Upper lobe of left lung (tissue), 6 donors: Measurements from ENCODE around the gene CLEC17A. TPM values are rescaled to one million over a fixed set of nuclear protein-coding genes. Genes with fewer than 3 reads are reported as not detected.

Source experiments
- ATAC-seq, 2 donors: fragments of 200-7000 bp; cut with Tn5 transposase; one replicate each; pipeline ENCODE4 v1.9.1; 2022; ENCODE audit warnings: mild to moderate bottlenecking in 2 of 2, moderate library complexity in 2 of 2; ENCODE audit not compliant: low FRiP score in 2 of 2
- DNase-seq, 2 donors: peaks; one replicate each; pipeline ENCODE4 v3.0.0-alpha.2; 2019 to 2020
- H3K27ac ChIP-seq, 4 donors: fragments of 200-600 bp; sonication (generic); one replicate each; pipeline ENCODE4 v1.5.1; 2016 to 2019
- H3K27me3 ChIP-seq, 4 donors: fragments of 200-600 bp; sonication (generic); one replicate each; pipeline ENCODE4 v1.5.1; 2017 to 2019
- H3K36me3 ChIP-seq, 4 donors: fragments of 200-600 bp; sonication (generic); one replicate each; pipeline ENCODE4 v1.5.1; 2016 to 2019
- H3K4me1 ChIP-seq, 4 donors: fragments of 200-600 bp; sonication (generic); one replicate each; pipeline ENCODE4 v1.5.1; 2018 to 2019
- H3K4me3 ChIP-seq, 4 donors: fragments of 200-600 bp; sonication (generic); one replicate each; pipeline ENCODE4 v1.5.1; 2017 to 2019; ENCODE audit warnings: mild to moderate bottlenecking in 2 of 4, moderate library complexity in 1 of 4
- H3K9me3 ChIP-seq, 4 donors: fragments of 200-600 bp; sonication (generic); one replicate each; pipeline ENCODE4 v1.5.1; 2018 to 2019
- EP300 ChIP-seq, 4 donors: sonication (generic); formaldehyde crosslinking; IDR thresholded peaks; one replicate each; pipeline ENCODE4 v1.5.1; 2017; ENCODE audit warnings: antibody characterized with exemption in 4 of 4, control low read depth in 2 of 4
- POLR2A ChIP-seq, 4 donors: fragments of 450-650 bp; IDR thresholded peaks; one replicate each; pipeline ENCODE4 v1.5.1; 2016 to 2017; ENCODE audit warnings: antibody characterized with exemption in 4 of 4, mild to moderate bottlenecking in 2 of 4
- POLR2AphosphoS5 ChIP-seq, 2 donors: sonication (generic); formaldehyde crosslinking; IDR thresholded peaks; one replicate each; pipeline ENCODE4 v1.5.1; 2017; ENCODE audit warnings: antibody characterized with exemption in 2 of 2
- WGBS, 2 donors: methylation state at CpG; one replicate each; pipeline ENCODE4 v1.1.5; 2017 to 2018; 5-methylcytosine and 5-hydroxymethylcytosine counted together
- total RNA-seq, 6 donors: library from RNA; depleted of rRNA in 4 of 6; stranded (reverse); fragments of >200 nt in 4 of 6; gene quantifications; one replicate each; pipeline versions ENCODE4 v1.1.0 to v1.2.1, GENCODE V29; 2016 to 2021
- TF ChIP-seq, protein P1 (sequence below), 6 experiments: fragments of 450-650 bp in 4 of 6; fragments of 200-600 bp in 2 of 6; sonication (generic) in 2 of 6; IDR thresholded peaks; one replicate each; pipeline ENCODE4 v1.5.1; 2016 to 2019; ENCODE audit warnings: antibody characterized with exemption in 6 of 6
- donor health status: DM: no; HTN: no; CAD: no; lungs with moderate emphysema.
- donor health status: DM: no; HTN: yes; CAD: no; lungs with severe emphysema.

Gene CLEC17A
- total RNA-seq, 6 donors from 2014 or later = not detected

DNA sequence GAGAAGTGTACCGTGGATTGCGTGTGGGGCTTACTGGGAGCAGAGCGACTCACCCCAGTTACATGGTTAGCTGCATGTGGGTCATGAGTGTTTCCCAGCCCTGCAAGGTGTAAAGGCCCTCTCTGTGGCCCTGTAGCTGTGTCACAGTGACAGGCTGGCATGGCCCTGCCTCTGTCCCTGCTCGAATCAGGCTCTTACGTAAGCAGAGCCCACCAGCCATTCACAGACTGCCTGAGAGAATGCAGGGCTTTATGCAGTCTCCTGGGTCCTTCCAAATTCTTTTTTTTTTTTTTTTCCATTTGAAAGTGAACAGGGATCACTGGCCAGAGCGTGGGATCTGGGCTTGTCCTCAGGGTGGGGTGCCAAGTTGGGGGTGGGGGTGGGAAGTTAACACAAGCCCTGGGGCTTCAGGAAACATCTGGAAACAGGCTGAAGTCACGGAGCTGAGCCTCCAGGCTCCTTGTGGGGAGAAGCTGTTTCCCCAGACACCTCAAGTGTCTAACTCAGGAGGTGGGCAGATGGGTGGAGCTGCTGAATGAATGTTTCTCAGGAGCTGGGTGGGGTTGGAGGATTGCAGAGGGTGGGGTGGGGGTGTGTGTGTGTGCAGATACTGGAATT, 40.1 kb upstream of the CLEC17A start:
- no peaks in the 10 kb centered on the region for H3K27me3 ChIP-seq

DNA sequence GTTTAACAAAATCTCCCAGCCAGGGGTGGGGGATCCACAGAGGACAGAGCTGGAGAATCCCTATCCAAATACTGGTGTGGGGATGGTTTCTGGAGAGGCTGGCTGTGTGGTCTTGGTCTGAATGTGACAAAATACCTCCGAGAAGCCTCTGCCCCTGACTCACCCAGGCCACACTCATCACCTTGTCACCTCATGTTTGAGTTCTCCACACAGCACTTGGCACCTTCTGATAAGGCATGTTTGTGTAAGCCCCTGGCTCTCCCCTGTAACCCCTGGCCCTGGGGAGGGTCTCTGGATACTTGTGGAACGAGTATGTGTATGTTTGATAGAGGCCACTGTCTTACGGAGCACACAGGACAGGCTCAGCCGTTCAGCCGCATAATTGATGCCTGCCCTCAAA, 38.8 kb upstream of the CLEC17A start:
- Histone ChIP-seq H3K4me1 (peaks cover 4 to 22% (median 9%) of the 10 kb centered on the region in 4 donors), H3K27ac (no peak overlapping the region), H3K4me3 (no peak overlapping the region), H3K27me3 (no peaks in the 10 kb centered on the region), H3K9me3 (no peaks in the 10 kb centered on the region), H3K36me3 (peaks cover 0 to 10% (median 1%) of the 10 kb centered on the region in 4 donors)
- no peak for DNase-seq
- TF ChIP-seq POLR2AphosphoS5 (IDR thresholded peaks at IDR 0.05) (no peak), EP300 (IDR thresholded peaks at IDR 0.05) (no peak)
- TF ChIP-seq, protein P1, sequence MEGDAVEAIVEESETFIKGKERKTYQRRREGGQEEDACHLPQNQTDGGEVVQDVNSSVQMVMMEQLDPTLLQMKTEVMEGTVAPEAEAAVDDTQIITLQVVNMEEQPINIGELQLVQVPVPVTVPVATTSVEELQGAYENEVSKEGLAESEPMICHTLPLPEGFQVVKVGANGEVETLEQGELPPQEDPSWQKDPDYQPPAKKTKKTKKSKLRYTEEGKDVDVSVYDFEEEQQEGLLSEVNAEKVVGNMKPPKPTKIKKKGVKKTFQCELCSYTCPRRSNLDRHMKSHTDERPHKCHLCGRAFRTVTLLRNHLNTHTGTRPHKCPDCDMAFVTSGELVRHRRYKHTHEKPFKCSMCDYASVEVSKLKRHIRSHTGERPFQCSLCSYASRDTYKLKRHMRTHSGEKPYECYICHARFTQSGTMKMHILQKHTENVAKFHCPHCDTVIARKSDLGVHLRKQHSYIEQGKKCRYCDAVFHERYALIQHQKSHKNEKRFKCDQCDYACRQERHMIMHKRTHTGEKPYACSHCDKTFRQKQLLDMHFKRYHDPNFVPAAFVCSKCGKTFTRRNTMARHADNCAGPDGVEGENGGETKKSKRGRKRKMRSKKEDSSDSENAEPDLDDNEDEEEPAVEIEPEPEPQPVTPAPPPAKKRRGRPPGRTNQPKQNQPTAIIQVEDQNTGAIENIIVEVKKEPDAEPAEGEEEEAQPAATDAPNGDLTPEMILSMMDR (IDR thresholded peaks at IDR 0.05) = no peak
- WGBS, 2 donors = 91 to 94% methylated on average over 5 of the region's 5 CpGs
- no peak for ATAC-seq

More for the DNA sequence above, 40.1 kb upstream of the CLEC17A start:
- Histone ChIP-seq H3K36me3 (peaks cover 0 to 5% (median 0%) of the 10 kb centered on the region in 4 donors), H3K9me3 (no peaks in the 10 kb centered on the region), H3K4me1 (peaks cover 4 to 23% (median 11%) of the 10 kb centered on the region in 4 donors), H3K4me3 (no peak overlapping the region), H3K27ac (peak overlapping the region in 1 of 4 donors; percentile 26)
- WGBS, 2 donors = 52% methylated on average over 7 of the region's 7 CpGs
- ATAC-seq (peak in 1 of 2 donors; percentile 54), DNase-seq (no peak)
- TF ChIP-seq, protein P1 (IDR thresholded peaks at IDR 0.05) = no peak
- TF ChIP-seq EP300 (IDR thresholded peaks at IDR 0.05) = no peak
- no peak for TF ChIP-seq POLR2A (IDR thresholded peaks at IDR 0.05)
- TF ChIP-seq POLR2AphosphoS5 (IDR thresholded peaks at IDR 0.05) = no peak

DNA sequence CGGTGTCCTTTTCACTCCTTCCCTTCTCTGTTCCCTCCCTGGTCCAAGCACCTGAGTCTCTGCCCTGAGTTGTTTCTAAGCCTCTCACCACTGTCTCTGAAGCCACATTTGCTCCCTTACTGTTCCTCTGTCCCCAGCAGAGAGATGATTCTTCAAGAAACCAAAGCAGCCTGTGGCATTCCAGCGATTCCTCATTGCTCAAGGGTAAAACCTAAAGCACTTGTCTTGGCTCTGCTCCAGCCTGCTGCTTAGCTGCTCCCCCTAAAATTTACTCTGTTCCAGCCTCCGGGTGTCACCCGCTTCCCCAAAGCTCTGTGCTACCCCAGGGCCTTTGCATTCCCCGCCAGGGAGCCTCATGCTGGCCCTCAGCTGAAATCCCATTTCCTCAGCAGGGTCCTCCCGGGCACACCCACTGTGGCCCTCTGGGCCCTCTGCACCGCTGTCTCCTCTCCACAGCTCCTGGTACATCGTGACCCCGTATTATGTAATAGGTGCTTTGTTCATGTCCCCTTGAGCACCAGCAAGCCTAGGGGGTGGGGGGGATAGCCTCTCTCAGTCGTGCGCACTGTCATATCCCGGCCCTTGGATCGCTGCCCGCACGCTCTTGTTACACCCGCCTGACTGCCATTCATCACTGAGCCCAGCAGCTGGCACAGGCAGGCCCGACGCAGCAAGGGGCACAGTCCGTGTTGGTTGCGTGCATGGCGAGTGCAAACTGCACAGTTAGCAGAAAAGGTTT, 37.7 kb upstream of the CLEC17A start:
- ATAC-seq = peak; percentile 12 to 42
- DNase-seq = peak; percentile 45 to 54
- no peak overlapping the region for H3K27ac ChIP-seq
- no peaks in the 10 kb centered on the region for H3K27me3 ChIP-seq
- no peak for TF ChIP-seq POLR2AphosphoS5 (IDR thresholded peaks at IDR 0.05)
- TF ChIP-seq POLR2A (IDR thresholded peaks at IDR 0.05) = no peak
- TF ChIP-seq, protein P1 (IDR thresholded peaks at IDR 0.05) = no peak
- TF ChIP-seq EP300 (IDR thresholded peaks at IDR 0.05) = no peak
- H3K4me3 ChIP-seq = no peak overlapping the region
- H3K9me3 ChIP-seq = no peaks in the 10 kb centered on the region
- peaks cover 4 to 23% (median 9%) of the 10 kb centered on the region in 4 donors for H3K4me1 ChIP-seq
- 60 to 79% methylated on average over 12 to 20 of the region's 21 CpGs for WGBS, 2 donors
- H3K36me3 ChIP-seq = peaks cover 0 to 10% (median 1%) of the 10 kb centered on the region in 4 donors

DNA sequence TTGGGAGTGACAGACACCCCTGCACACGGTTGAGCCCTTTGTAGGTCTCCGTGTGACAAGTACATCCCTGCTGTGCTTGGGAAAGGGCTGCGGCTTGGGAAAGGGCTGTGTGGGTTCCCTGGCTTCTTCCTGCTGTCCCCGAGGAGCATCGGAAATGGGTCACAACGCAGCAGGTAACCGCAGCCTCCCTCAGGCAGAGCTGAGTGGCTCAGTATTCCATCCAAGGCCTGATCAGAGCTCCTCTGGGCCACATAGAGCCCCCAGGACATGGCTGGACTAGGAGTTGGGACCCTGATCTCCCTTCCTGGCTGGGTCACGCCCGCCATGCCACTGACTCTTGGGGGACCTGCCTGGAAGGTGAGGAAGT, 37.2 kb upstream of the CLEC17A start:
- 89 to 91% methylated on average over 8 to 9 of the region's 9 CpGs for WGBS, 2 donors
- Histone ChIP-seq H3K4me3 (no peak overlapping the region), H3K9me3 (no peaks in the 10 kb centered on the region), H3K36me3 (peaks cover 0 to 12% (median 1%) of the 10 kb centered on the region in 4 donors), H3K27ac (no peak overlapping the region), H3K27me3 (no peaks in the 10 kb centered on the region), H3K4me1 (peaks cover 4 to 29% (median 9%) of the 10 kb centered on the region in 4 donors)
- ATAC-seq (no peak), DNase-seq (no peak)
- TF ChIP-seq POLR2A (IDR thresholded peaks at IDR 0.05) (no peak), POLR2AphosphoS5 (IDR thresholded peaks at IDR 0.05) (no peak), EP300 (IDR thresholded peaks at IDR 0.05) (no peak)
- TF ChIP-seq, protein P1 (IDR thresholded peaks at IDR 0.05) = no peak
